GM21529 (cell line): ENCODE results near the gene CAMP.
"Not testable (repeated sequence)": the region's sequence is repeated elsewhere in the genome, so short reads cannot be mapped to it uniquely, and the experiment has no call there.

ENCODE experiments used
- ATAC-seq: cut with Tn5 transposase; IDR thresholded peaks from one replicate; pipeline ENCODE4 v1.9.1; 2021; ENCODE audit not compliant: unreplicated experiment

Gene CAMP

DNA sequence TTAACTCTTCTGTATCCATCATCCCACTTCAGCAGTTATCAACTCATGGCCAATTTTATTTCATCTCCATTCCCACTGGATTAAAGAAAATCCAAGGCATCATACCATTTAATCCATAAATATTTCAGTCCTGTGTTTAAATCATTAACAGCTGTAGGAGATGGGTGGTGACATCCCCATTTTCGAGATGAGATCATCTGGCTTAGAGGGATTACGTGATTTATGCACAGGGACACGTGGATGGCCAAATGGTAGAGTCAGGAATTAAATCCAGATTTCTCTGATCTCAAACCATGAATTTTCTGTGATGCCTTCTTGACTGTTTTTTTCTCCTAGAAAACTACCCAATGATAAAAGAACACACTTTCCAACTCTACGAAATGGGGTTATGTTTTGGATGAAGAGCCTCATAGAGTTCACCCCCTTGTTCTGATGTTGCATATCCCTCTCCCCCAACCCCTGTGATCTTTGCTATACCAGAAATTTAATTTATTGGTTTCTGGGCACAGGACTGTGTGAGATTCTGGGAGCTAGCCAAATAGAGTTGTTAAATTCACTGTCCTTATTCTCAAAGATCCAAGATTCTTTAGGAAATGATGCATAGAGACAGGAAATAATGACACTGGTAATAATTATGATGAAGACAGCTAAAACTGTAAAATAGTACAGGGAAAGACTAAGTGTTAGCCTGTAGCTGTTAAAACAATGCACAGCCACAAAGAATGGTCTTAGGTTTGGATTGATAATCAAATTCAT, 25.0 kb downstream of the CAMP start:
- no peak for ATAC-seq

GRCh38 chr3:48256557-48256956, 33.3 kb downstream of the CAMP start:
- ATAC-seq, result no peak

DNA sequence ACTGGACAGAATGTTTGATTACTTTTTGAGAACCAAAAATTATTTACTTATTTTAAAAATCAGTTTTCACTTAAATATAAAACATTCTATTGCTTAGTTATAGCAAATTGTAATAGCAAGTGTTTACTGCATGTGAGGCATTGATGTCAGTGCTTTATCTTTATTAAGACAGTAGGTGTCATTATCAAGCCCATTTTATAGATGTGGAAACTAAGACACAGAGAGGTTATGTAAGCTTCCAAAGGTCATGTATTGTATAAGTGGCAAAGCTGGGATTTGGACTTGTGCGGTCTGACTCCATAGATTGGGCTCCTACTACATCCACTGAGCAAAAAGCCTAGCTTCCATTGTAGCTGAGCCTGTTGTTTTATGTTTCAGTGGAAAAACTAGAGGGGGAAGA, 35.2 kb downstream of the CAMP start:
- no peak for ATAC-seq

DNA sequence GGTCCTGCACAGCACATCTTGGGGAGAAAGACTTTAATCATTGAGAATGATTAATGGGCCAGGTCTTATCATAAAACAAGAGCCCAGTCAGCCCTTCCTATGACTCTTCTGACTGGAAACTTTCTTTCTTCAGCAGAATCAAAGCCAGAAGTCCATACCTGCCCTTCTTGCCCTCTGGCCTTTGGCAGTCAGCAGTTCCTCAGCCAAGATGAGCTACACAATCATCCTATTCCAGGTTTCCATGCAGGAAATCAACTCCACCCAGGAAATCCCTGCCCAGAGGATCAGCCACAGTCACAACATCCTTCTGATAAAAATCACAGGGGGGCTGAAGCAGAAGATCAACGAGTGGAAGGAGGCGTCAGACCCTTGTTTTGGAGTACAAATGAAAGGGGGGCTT, 44.5 kb downstream of the CAMP start:
- ATAC-seq, result no peak

DNA sequence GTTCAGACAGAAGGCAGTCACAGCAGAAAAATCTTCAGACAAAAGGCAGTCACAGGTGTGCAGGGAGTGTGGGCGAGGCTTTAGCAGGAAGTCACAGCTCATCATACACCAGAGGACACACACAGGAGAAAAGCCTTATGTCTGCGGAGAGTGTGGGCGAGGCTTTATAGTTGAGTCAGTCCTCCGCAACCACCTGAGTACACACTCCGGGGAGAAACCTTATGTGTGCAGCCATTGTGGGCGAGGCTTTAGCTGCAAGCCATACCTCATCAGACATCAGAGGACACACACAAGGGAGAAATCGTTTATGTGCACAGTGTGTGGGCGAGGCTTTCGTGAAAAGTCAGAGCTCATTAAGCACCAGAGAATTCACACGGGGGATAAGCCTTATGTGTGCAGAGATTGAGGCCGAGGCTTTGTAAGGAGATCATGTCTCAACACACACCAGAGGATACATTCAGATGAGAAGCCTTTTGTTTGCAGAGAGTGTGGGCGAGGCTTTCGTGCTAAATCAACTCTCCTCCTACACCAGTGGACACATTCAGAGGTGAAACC, 45.2 kb downstream of the CAMP start:
- no peak for ATAC-seq

GRCh38 chr3:48268936-48269561, 45.8 kb downstream of the CAMP start:
- ATAC-seq, result no peak

GRCh38 chr3:48269592-48269991, 46.3 kb downstream of the CAMP start:
- ATAC-seq, result no peak

DNA sequence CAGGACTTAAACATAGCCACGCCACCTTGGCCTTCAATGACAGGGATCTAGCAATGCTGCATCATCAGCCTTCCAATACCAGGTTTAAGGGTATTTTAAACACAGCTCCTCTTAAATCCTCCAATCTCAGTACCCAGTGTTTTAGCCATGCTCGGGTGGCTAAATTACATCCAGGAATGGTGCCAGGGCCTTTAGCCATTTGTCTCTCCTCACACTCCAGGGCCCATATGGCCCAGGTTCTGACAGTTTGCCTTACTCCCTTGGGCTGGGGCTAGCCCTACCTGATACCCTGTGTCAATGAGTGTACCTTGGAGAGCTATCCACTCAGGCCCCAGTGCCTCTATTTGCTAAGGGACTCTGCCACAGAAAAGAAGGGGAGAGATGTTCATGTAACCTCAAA, 47.0 kb downstream of the CAMP start:
- ATAC-seq, result no peak

GRCh38 chr3:48271223-48271622, 47.9 kb downstream of the CAMP start:
- ATAC-seq, result not testable (repeated sequence)

GRCh38 chr3:48271763-48272498, 48.6 kb downstream of the CAMP start:
- ATAC-seq, result no peak

DNA sequence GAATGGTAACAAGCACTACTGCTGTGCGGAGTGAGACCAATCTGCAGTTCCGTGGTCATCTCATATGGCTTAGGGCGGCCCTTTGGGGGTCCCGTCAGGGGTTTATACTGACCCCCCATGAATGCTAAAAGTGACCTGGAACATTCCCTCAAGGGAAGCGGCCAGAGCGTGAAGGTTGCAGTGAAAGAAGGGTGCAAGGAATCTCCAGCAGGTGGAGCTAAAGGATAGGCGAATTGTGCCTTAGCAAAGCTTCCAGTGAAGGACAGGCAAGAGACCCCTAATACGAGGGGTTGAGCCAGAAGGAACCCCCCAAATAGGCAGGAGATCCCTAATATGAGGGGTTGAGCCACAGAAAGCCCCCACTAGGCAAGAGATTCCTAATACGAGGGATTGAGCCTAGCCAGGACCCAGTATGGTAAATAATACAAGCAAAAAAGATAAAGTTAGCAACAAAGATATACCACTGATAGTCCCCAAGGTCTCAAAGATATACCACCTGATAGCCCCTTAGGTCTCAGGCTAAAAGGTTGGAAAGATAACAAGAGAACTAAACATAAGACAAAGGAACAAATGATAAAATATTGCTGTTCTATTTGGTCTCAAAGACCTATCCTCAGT, 50.4 kb downstream of the CAMP start:
- no peak for ATAC-seq

GRCh38 chr3:48274452-48274851, 51.2 kb downstream of the CAMP start:
- ATAC-seq, result no peak
